ENCODE results near the gene NQO2. TPM values are rescaled to one million over a fixed set of nuclear protein-coding genes. Genes with fewer than 3 reads are reported as not detected.
A peak's percentile ranks its signal among the peaks of the same experiment; 100 is the strongest.

NQO2 gene
- total and polyA plus RNA-seq, 2 of the 13 experiments (the other 11 are each of a cell fraction or from before 2014, with no cell fraction given): 32.2 to 56.5 TPM

DNA sequence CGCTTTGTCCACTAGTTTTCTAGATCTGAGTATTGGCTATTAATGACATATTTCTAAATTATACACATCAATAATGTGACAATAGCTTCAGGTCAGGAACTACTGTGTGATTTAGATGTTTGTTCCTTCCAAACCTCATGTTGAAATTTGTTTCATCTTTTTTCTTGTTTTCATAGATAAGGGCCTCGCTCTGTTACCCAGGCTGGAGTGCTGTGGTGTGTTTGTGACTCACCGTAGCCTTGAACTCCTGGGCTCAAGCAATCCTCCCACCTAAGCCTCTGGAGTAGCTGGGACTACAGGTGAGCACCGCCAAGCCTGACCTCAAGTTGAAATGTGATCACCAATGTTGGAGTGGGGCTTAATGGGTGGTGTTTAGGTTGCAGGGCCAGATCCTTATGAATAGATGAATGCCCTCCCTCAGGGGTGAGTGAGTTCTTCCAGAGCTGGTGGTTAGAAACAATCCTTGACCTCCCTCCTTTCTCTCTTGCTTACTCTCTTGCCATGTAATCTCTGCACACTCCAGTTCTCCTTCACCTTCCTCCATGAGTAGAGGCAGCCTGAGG lies 5.9 kb upstream of the NQO2 start (continued):
- no peak for TF ChIP-seq ZBTB4 (CRISPR knock-in tag; IDR thresholded peaks at IDR 0.05; ENCODE audit: borderline replicate concordance)
- TF ChIP-seq PHB2 (IDR thresholded peaks at IDR 0.05; ENCODE audit: partially characterized antibody): no peak
- TF ChIP-seq, protein P1, sequence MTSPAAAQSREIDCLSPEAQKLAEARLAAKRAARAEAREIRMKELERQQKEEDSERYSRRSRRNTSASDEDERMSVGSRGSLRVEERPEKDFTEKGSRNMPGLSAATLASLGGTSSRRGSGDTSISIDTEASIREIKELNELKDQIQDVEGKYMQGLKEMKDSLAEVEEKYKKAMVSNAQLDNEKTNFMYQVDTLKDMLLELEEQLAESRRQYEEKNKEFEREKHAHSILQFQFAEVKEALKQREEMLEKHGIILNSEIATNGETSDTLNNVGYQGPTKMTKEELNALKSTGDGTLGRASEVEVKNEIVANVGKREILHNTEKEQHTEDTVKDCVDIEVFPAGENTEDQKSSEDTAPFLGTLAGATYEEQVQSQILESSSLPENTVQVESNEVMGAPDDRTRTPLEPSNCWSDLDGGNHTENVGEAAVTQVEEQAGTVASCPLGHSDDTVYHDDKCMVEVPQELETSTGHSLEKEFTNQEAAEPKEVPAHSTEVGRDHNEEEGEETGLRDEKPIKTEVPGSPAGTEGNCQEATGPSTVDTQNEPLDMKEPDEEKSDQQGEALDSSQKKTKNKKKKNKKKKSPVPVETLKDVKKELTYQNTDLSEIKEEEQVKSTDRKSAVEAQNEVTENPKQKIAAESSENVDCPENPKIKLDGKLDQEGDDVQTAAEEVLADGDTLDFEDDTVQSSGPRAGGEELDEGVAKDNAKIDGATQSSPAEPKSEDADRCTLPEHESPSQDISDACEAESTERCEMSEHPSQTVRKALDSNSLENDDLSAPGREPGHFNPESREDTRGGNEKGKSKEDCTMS (CRISPR knock-in tag; conservative IDR thresholded peaks at IDR 0.05): no peak
- peak; percentile 76; the same call in 1 of the 2 replicates for TF ChIP-seq NR2F2 (IDR thresholded peaks at IDR 0.05; ENCODE audit: borderline replicate concordance, low read depth)
- TF ChIP-seq MLXIP (CRISPR knock-in tag; IDR thresholded peaks at IDR 0.05; ENCODE audit: borderline replicate concordance): no peak
- TF ChIP-seq, protein P2, sequence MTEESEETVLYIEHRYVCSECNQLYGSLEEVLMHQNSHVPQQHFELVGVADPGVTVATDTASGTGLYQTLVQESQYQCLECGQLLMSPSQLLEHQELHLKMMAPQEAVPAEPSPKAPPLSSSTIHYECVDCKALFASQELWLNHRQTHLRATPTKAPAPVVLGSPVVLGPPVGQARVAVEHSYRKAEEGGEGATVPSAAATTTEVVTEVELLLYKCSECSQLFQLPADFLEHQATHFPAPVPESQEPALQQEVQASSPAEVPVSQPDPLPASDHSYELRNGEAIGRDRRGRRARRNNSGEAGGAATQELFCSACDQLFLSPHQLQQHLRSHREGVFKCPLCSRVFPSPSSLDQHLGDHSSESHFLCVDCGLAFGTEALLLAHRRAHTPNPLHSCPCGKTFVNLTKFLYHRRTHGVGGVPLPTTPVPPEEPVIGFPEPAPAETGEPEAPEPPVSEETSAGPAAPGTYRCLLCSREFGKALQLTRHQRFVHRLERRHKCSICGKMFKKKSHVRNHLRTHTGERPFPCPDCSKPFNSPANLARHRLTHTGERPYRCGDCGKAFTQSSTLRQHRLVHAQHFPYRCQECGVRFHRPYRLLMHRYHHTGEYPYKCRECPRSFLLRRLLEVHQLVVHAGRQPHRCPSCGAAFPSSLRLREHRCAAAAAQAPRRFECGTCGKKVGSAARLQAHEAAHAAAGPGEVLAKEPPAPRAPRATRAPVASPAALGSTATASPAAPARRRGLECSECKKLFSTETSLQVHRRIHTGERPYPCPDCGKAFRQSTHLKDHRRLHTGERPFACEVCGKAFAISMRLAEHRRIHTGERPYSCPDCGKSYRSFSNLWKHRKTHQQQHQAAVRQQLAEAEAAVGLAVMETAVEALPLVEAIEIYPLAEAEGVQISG (CRISPR knock-in tag; IDR thresholded peaks at IDR 0.05): peak; percentile 73
- no peak for TF ChIP-seq HINFP (CRISPR knock-in tag; IDR thresholded peaks at IDR 0.05; ENCODE audit: low read depth)
- no peak for TF ChIP-seq PAWR (CRISPR knock-in tag; IDR thresholded peaks at IDR 0.05; ENCODE audit: borderline replicate concordance)
- TF ChIP-seq ZNF30 (CRISPR knock-in tag; IDR thresholded peaks at IDR 0.05): no peak
- no peak for TF ChIP-seq ZNF432 (CRISPR knock-in tag; IDR thresholded peaks at IDR 0.05; ENCODE audit: borderline replicate concordance)
- TF ChIP-seq ZNF558 (CRISPR knock-in tag; IDR thresholded peaks at IDR 0.05; ENCODE audit: borderline replicate concordance): 0 out of 2 replicates have a peak, but pooled peaks have one; percentile 49
- no peak for TF ChIP-seq ZNF274 (CRISPR knock-in tag; IDR thresholded peaks at IDR 0.05)
- peak; percentile 82 for TF ChIP-seq ZNF644 (CRISPR knock-in tag; IDR thresholded peaks at IDR 0.05; ENCODE audit: low read depth)
- no peak for TF ChIP-seq ZNF850 (CRISPR knock-in tag; conservative IDR thresholded peaks at IDR 0.05)
- no peak for TF ChIP-seq ZNF234 (CRISPR knock-in tag; conservative IDR thresholded peaks at IDR 0.05)
- no peak for TF ChIP-seq SMYD3 (CRISPR knock-in tag; IDR thresholded peaks at IDR 0.05)
